GM12878 (cell line): ENCODE data around the gene OAS1.

Experiments used
- CEBPB ChIP-seq, 2 experiments: fragments of 150-350 bp in 1 of 2; IDR thresholded peaks; 2 replicates each; pipeline ENCODE4 v1.6.1; 2012 to 2014; ENCODE audit warnings: low read depth in 2 of 2, low read length in 2 of 2, borderline replicate concordance in 1 of 2, inconsistent platforms in 1 of 2
- EP300 ChIP-seq, 2 experiments: fragments of 150-350 bp in 1 of 2; IDR thresholded peaks; 2 replicates each; pipeline ENCODE4 v1.6.1; 2011 to 2012; ENCODE audit warnings: low read depth in 2 of 2, low read length in 2 of 2, borderline replicate concordance in 1 of 2, improper control_type of control experiment in 1 of 2, inconsistent platforms in 1 of 2; ENCODE audit not compliant: control insufficient read depth in 1 of 2
- POLR2A ChIP-seq: IDR thresholded peaks from 2 replicates; pipeline ENCODE4 v1.6.1; 2011; ENCODE audit warnings: low read depth, mild to moderate bottlenecking, low read length

DNA sequence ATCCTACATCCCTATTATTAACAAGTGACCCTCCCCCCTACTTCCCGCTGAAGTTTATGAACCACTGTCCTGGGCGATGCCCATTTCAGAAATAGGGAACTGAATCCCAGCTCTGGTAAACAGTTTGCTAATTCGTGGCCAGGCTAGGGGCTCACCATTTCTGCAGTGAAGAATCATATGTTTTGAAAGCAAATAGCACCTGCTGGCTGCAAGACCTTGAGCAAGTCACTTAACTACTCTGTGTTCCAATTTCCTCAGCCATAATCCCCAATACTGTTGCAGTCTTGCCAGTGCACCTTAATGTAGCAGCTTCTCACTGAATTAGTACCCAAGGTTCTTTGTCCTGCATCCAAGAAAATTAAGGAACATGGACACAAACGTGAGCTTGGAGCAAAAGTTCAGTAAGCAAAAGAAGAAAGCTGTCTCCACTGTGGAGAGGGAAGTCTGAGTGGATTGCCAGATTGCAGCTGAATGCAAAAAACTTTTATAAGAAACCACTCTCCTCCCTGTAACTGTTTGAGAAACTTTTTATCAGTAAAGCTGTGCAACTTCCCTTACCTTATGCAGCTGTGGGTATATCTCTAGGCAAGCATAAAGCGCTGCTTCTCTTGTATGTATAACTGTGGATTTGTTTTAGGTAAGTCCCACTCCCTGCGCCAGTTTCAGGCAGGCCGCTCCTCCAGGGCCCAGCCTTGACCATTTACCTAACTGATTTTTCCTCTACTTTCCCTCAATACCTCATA lies 824 bp downstream of the OAS1 start:
- TF ChIP-seq EP300 (IDR thresholded peaks at IDR 0.05; ENCODE audit: borderline replicate concordance in 1 of 2, control insufficient read depth in 1 of 2, low read depth in 2 of 2, low read length in 2 of 2) = peak in 1 of 2 experiments; percentile 36; a peak in 1 of 4 replicates
- TF ChIP-seq CEBPB (IDR thresholded peaks at IDR 0.05; ENCODE audit: borderline replicate concordance in 1 of 2, low read depth in 2 of 2, low read length in 2 of 2) = no peak
- TF ChIP-seq POLR2A = no peak
